Loucy (cell line): ENCODE data around the gene SLC1A5.

ENCODE experiments used
- CTCF ChIP-seq: fragments of 200-600 bp; sonication (generic); conservative IDR thresholded peaks from 2 replicates; pipeline ENCODE4 v1.5.1; 2014; ENCODE audit warnings: mild to moderate bottlenecking, antibody characterized with exemption, low read length
- EZH2phosphoT487 ChIP-seq: fragments of 200-600 bp; IDR thresholded peaks from 2 replicates; pipeline ENCODE4 v1.6.1; 2018; ENCODE audit warnings: antibody characterized with exemption, mild to moderate bottlenecking, moderate library complexity, borderline replicate concordance

GRCh38 chr19:46728208-46728607, 60.2 kb downstream of the SLC1A5 start:
- TF ChIP-seq CTCF (no peak), EZH2phosphoT487 (no peak)
